NT2/D1 (cell line): ENCODE results near the gene KRTAP5-3.

ENCODE experiments used
- SUZ12 ChIP-seq: IDR thresholded peaks from 2 replicates; pipeline ENCODE4 v1.6.1; 2011; ENCODE audit not compliant: insufficient read length, insufficient read depth; ENCODE audit errors: extremely low read depth
- YY1 ChIP-seq: IDR thresholded peaks from 2 replicates; pipeline ENCODE4 v1.6.1; 2011; ENCODE audit not compliant: insufficient read length, insufficient read depth
- ZNF274 ChIP-seq: IDR thresholded peaks from 2 replicates; pipeline ENCODE4 v1.6.1; 2011; ENCODE audit warnings: mild to moderate bottlenecking, low read depth, low read length

GRCh38 chr11:1568441-1568911 lies 39.8 kb downstream of the KRTAP5-3 start:
- no peak for TF ChIP-seq ZNF274
- no peak for TF ChIP-seq YY1
- no peak for TF ChIP-seq SUZ12
